Right cardiac atrium (tissue), 5 donors: ENCODE results near the gene GRN. TPM values are rescaled to one million over a fixed set of nuclear protein-coding genes. Genes with fewer than 3 reads are reported as not detected.
A peak's percentile ranks its signal among the peaks of the same experiment; 100 is the strongest.

Experiments used
- ATAC-seq, 2 donors: fragments of 200-7000 bp; cut with Tn5 transposase; one replicate each; pipeline versions ENCODE4 v1.8.0 to v1.9.1; 2020; ENCODE audit warnings: moderate library complexity in 2 of 2, mild to moderate bottlenecking in 1 of 2
- DNase-seq, 3 donors: peaks; one replicate each; pipeline ENCODE4 v3.0.0-alpha.2; 2020
- H3K27ac ChIP-seq: one replicate; pipeline ENCODE4 v1.5.1; 2013; ENCODE audit warnings: mild to moderate bottlenecking, low read length, control low read depth, moderate library complexity
- H3K27me3 ChIP-seq: one replicate; pipeline ENCODE4 v1.6.1; 2013; ENCODE audit not compliant: control insufficient read depth, insufficient read depth
- H3K4me1 ChIP-seq: one replicate; pipeline ENCODE4 v1.6.1; 2013; ENCODE audit warnings: low read length; ENCODE audit not compliant: control insufficient read depth, insufficient read depth
- H3K4me3 ChIP-seq: one replicate; pipeline ENCODE4 v1.5.1; 2013; ENCODE audit warnings: low read length, control low read depth
- H3K9me3 ChIP-seq: one replicate; pipeline ENCODE4 v1.6.1; 2013; ENCODE audit warnings: low read length; ENCODE audit not compliant: control insufficient read depth
- WGBS: extraction: QIAGEN DNeasy Blood & Tissue Kit; methylation state at CpG from one replicate; pipeline ENCODE4 v1.1.7; 2013; 5-methylcytosine and 5-hydroxymethylcytosine counted together
- intact Hi-C, 4 donors: fragments of 100-400 bp; cut with DNase I; formaldehyde crosslinking; loops; one replicate each; pipeline versions ENCODE4 v1.11.0 to v1.14.0; 2022 to 2023
- long read RNA-seq, 4 donors: library from polyadenylated mRNA; unstranded; transcript quantifications; one replicate each; pipeline ENCODE4 v2.0.0, GENCODE V29; 2020 to 2021
- polyA plus RNA-seq: library from polyadenylated mRNA; stranded (reverse); fragments of 200-250 nt; gene quantifications from one replicate; pipeline ENCODE4 v1.2.3, GENCODE V29; 2013
- total RNA-seq, 4 donors: library from RNA; stranded (reverse); fragmentation: NEBNext Ultra II Directional; extraction: Animal tissue kit (Norgen Biotek cat#: 25700); gene quantifications; one replicate each; pipeline ENCODE4 v1.2.1, GENCODE V29; 2021
- donor health status: healthy with polysubstance abuse.
- donor health status: DM: no; HTN: yes; CAD: no.
- donor health status: DM: no; HTN: no; CAD: no.
- donor health status: DM: no; HTN: yes; CAD: no; lungs with severe emphysema.
- donor health status: DM: yes; HTN: yes; CAD: no.

The GRN gene
- total RNA-seq (100 to 1,000 TPM; 158 to 215 (median 194) TPM), polyA plus RNA-seq (100 TPM)
- long read RNA-seq, donor 1, transcript GRN-201 (13 exons, 2,342 nt) = major isoform, 364 of 815 reads
- long read RNA-seq, donor 1, partial matches to known transcripts = 409 of 815 reads
- long read RNA-seq, donor 1, other reads (novel, unspliced or antisense) = 42 of 815 reads
- long read RNA-seq, donor 2, transcript GRN-201 (13 exons, 2,342 nt) = major isoform, 212 of 398 reads
- long read RNA-seq, donor 2, partial matches to known transcripts = 163 of 398 reads
- long read RNA-seq, donor 2, other reads (novel, unspliced or antisense) = 23 of 398 reads
- long read RNA-seq, donor 3, transcript GRN-201 (13 exons, 2,342 nt) = major isoform, 443 of 957 reads
- long read RNA-seq, donor 3, partial matches to known transcripts = 485 of 957 reads
- long read RNA-seq, donor 3, other reads (novel, unspliced or antisense) = 28 of 957 reads
- long read RNA-seq, donor 4, transcript GRN-201 (13 exons, 2,342 nt) = major isoform, 254 of 516 reads
- long read RNA-seq, donor 4, partial matches to known transcripts = 233 of 516 reads
- long read RNA-seq, donor 4, other reads (novel, unspliced or antisense) = 29 of 516 reads

- Histone ChIP-seq H3K4me1 (no peaks in the 10 kb centered on the region), H3K4me3 (peak within 1 kb of the TSS; percentile 85), H3K9me3 (no peaks in the 10 kb centered on the region), H3K27me3 (no peaks in the 10 kb centered on the region), H3K27ac (peak within 1 kb of the TSS; percentile 90)
- intact Hi-C loops = no loop called here
- DNase-seq (peak; percentile 92 to 97 (median 94)), ATAC-seq (peak; percentile 98)
- WGBS = under 1% methylated on average over 26 of the region's 26 CpGs
These were observed at the start of gene GRN for GRCh38 chr17:44344939-44345453. TSS of gene GRN (plus strand) at chr17:44345302. CDS start at chr17:44349165, 3,863 bp downstream.

GRCh38 chr17:44297975-44298374 is 47.1 kb upstream of the GRN start:
- H3K9me3 ChIP-seq = no peaks in the 10 kb centered on the region
- no peaks in the 10 kb centered on the region for H3K27me3 ChIP-seq
- ATAC-seq (no peak), DNase-seq (no peak)
- WGBS = 73% methylated on average over 3 of the region's 3 CpGs
- H3K4me3 ChIP-seq = no peak overlapping the region
- intact Hi-C loops = no loop called here
- H3K4me1 ChIP-seq = no peaks in the 10 kb centered on the region
- H3K27ac ChIP-seq = no peak overlapping the region

- intact Hi-C loops = no loop called here
- Histone ChIP-seq H3K27me3 (no peaks in the 10 kb centered on the region), H3K27ac (no peak overlapping the region), H3K4me1 (no peaks in the 10 kb centered on the region), H3K9me3 (no peaks in the 10 kb centered on the region), H3K4me3 (no peak overlapping the region)
- DNase-seq (no peak), ATAC-seq (no peak)
These were observed 40.5 kb upstream of the GRN start for GRCh38 chr17:44304651-44305050.

GRCh38 chr17:44307387-44308186 is 37.5 kb upstream of the GRN start:
- intact Hi-C loops = no loop called here
- Histone ChIP-seq H3K27ac (no peak overlapping the region), H3K4me3 (peak overlapping the region; percentile 50), H3K4me1 (no peaks in the 10 kb centered on the region), H3K9me3 (no peaks in the 10 kb centered on the region), H3K27me3 (no peaks in the 10 kb centered on the region)
- peak in 1 of 3 donors; percentile 78 for DNase-seq
- peak; percentile 70 to 78 for ATAC-seq
- WGBS = 3% methylated on average over 26 of the region's 26 CpGs

- Histone ChIP-seq H3K27ac (no peak within 1 kb of the TSS), H3K4me1 (no peaks in the 10 kb centered on the region), H3K9me3 (no peaks in the 10 kb centered on the region), H3K27me3 (no peaks in the 10 kb centered on the region), H3K4me3 (peak within 1 kb of the TSS; percentile 50)
- intact Hi-C loops = no loop called here
- peak; percentile 89 to 96 (median 94) for DNase-seq
- peak; percentile 97 to 98 for ATAC-seq
- under 1% methylated on average over 39 of the region's 39 CpGs for WGBS
These were observed 36.7 kb upstream of the GRN start, which contains the start of gene RUNDC3A for GRCh38 chr17:44308320-44308818. TSS of gene RUNDC3A (plus strand) at chr17:44308601. CDS start at chr17:44308833, 232 bp downstream.

GRCh38 chr17:44308865-44309264 is 36.2 kb upstream of the GRN start:
- peak; percentile 1 to 13 for ATAC-seq
- Histone ChIP-seq H3K27me3 (no peaks in the 10 kb centered on the region), H3K9me3 (no peaks in the 10 kb centered on the region), H3K4me1 (no peaks in the 10 kb centered on the region), H3K27ac (no peak overlapping the region), H3K4me3 (peak overlapping the region; percentile 50)
- intact Hi-C loops = no loop called here
- peak in 1 of 3 donors; percentile 66 for DNase-seq
- 2% methylated on average over 15 of the region's 15 CpGs for WGBS

GRCh38 chr17:44309472-44309871 is 35.6 kb upstream of the GRN start:
- 60% methylated on average over 5 of the region's 5 CpGs for WGBS
- H3K9me3 ChIP-seq = no peaks in the 10 kb centered on the region
- intact Hi-C loops = no loop called here
- no peak overlapping the region for H3K27ac ChIP-seq
- H3K27me3 ChIP-seq = no peaks in the 10 kb centered on the region
- no peak overlapping the region for H3K4me3 ChIP-seq
- DNase-seq (no peak), ATAC-seq (no peak)
- no peaks in the 10 kb centered on the region for H3K4me1 ChIP-seq

GRCh38 chr17:44310188-44310587 is 34.9 kb upstream of the GRN start:
- 89% methylated on average over 2 of the region's 2 CpGs for WGBS
- no peaks in the 10 kb centered on the region for H3K9me3 ChIP-seq
- no peaks in the 10 kb centered on the region for H3K4me1 ChIP-seq
- H3K4me3 ChIP-seq = no peak overlapping the region
- DNase-seq (no peak), ATAC-seq (no peak)
- H3K27ac ChIP-seq = no peak overlapping the region
- no peaks in the 10 kb centered on the region for H3K27me3 ChIP-seq
- intact Hi-C loops = no loop called here

- DNase-seq = no peak
- no peaks in the 10 kb centered on the region for H3K27me3 ChIP-seq
- WGBS = 68% methylated on average over 10 of the region's 10 CpGs
- H3K4me1 ChIP-seq = no peaks in the 10 kb centered on the region
- ATAC-seq = no peak
- intact Hi-C loops = no loop called here
- no peak overlapping the region for H3K4me3 ChIP-seq
- H3K27ac ChIP-seq = no peak overlapping the region
- H3K9me3 ChIP-seq = no peaks in the 10 kb centered on the region
These were observed 34.3 kb upstream of the GRN start for GRCh38 chr17:44310609-44311376.

GRCh38 chr17:44311562-44312181 is 33.4 kb upstream of the GRN start:
- no peaks in the 10 kb centered on the region for H3K4me1 ChIP-seq
- H3K27me3 ChIP-seq = no peaks in the 10 kb centered on the region
- H3K9me3 ChIP-seq = no peaks in the 10 kb centered on the region
- no peak overlapping the region for H3K4me3 ChIP-seq
- intact Hi-C loops = no loop called here
- ATAC-seq = no peak
- H3K27ac ChIP-seq = no peak overlapping the region
- 73% methylated on average over 5 of the region's 5 CpGs for WGBS
- no peak for DNase-seq
